Lower leg skin (tissue), 3 donors: ENCODE measurements around the gene SF3B6.

Experiments
- CTCF ChIP-seq, 3 donors: fragments of 450-650 bp; IDR thresholded peaks; one replicate each; pipeline ENCODE4 v1.5.1; 2016; ENCODE audit warnings: antibody characterized with exemption in 3 of 3, mild to moderate bottlenecking in 3 of 3, moderate library complexity in 2 of 3
- POLR2A ChIP-seq, 2 donors: fragments of 450-650 bp; IDR thresholded peaks; one replicate each; pipeline ENCODE4 v1.6.1; 2016 to 2017; ENCODE audit warnings: antibody characterized with exemption in 2 of 2, mild to moderate bottlenecking in 1 of 2, moderate library complexity in 1 of 2

- TF ChIP-seq POLR2A (IDR thresholded peaks at IDR 0.05) (no peak), CTCF (IDR thresholded peaks at IDR 0.05) (no peak)
These were observed 53.1 kb downstream of the SF3B6 start for GRCh38 chr2:24022975-24023575.
